Keratinocyte (primary cell): ENCODE results near the gene GCNT1. TPM values are rescaled to one million over a fixed set of nuclear protein-coding genes. Genes with fewer than 3 reads are reported as not detected.

ENCODE experiments used
- DNase-seq: peaks from one replicate; pipeline ENCODE4 v3.0.0-alpha.2; 2011; ENCODE audit warnings: low read depth, missing footprints, low spot score
- FAIRE-seq: peaks from 2 replicates; lab custom pipeline; 2011; peaks lifted over from hg19 to GRCh38; lab: Jason Lieb, UNC
- H2AFZ ChIP-seq: 2 replicates; pipeline ENCODE4 v1.6.0; 2012; ENCODE audit warnings: low read length, control low read depth, inconsistent platforms; ENCODE audit not compliant: control insufficient read depth
- H3K27ac ChIP-seq: 2 replicates; pipeline ENCODE4 v1.5.1; 2011; ENCODE audit warnings: low read length; ENCODE audit not compliant: control insufficient read depth, insufficient read depth
- H3K27me3 ChIP-seq: 3 replicates; pipeline ENCODE4 v1.6.0; 2011; ENCODE audit warnings: low read length; ENCODE audit not compliant: control insufficient read depth, insufficient read depth; ENCODE audit errors: extremely low read depth
- H3K36me3 ChIP-seq, 2 experiments: 2 replicates in 1 of 2; 3 replicates in 1 of 2; pipeline ENCODE4 v1.5.1; 2011; ENCODE audit warnings: low read length in 2 of 2, mild to moderate bottlenecking in 1 of 2; ENCODE audit not compliant: control insufficient read depth in 2 of 2, insufficient read depth in 2 of 2; ENCODE audit errors: extremely low read depth in 1 of 2
- H3K4me1 ChIP-seq: 3 replicates; pipeline ENCODE4 v1.5.1; 2011; ENCODE audit warnings: low read length; ENCODE audit not compliant: control insufficient read depth, insufficient read depth; ENCODE audit errors: extremely low read depth
- H3K4me2 ChIP-seq: 3 replicates; pipeline ENCODE4 v1.6.0; 2011; ENCODE audit warnings: low read depth, low read length; ENCODE audit not compliant: control insufficient read depth, insufficient read depth; ENCODE audit errors: extremely low read depth
- H3K4me3 ChIP-seq, 3 experiments: fragments of 200-600 bp in 1 of 3; sonication (generic) in 1 of 3; 2 replicates in 2 of 3; 3 replicates in 1 of 3; pipeline ENCODE4 v1.5.1; 2011 to 2016; ENCODE audit warnings: low read length in 3 of 3, mild to moderate bottlenecking in 3 of 3, control low read depth in 2 of 3, inconsistent platforms in 1 of 3, low read depth in 1 of 3, mixed read lengths in 1 of 3, mixed run types in 1 of 3, moderate library complexity in 1 of 3; ENCODE audit not compliant: control insufficient read depth in 2 of 3, insufficient read depth in 2 of 3; ENCODE audit errors: extremely low read depth in 1 of 3
- H3K79me2 ChIP-seq: 2 replicates; pipeline ENCODE4 v1.6.0; 2012; ENCODE audit warnings: low read length; ENCODE audit not compliant: control insufficient read depth, insufficient read depth
- H3K9ac ChIP-seq: 3 replicates; pipeline ENCODE4 v1.6.0; 2011; ENCODE audit warnings: low read length; ENCODE audit not compliant: control insufficient read depth, insufficient read depth; ENCODE audit errors: extremely low read depth
- H3K9me1 ChIP-seq: 3 replicates; pipeline ENCODE4 v1.6.0; 2011; ENCODE audit warnings: low read length; ENCODE audit not compliant: control insufficient read depth, insufficient read depth; ENCODE audit errors: extremely low read depth
- H3K9me3 ChIP-seq: 2 replicates; pipeline ENCODE4 v1.5.1; 2012; ENCODE audit warnings: low read depth, low read length; ENCODE audit not compliant: control insufficient read depth
- H4K20me1 ChIP-seq: 3 replicates; pipeline ENCODE4 v1.6.0; 2011; ENCODE audit warnings: low read length; ENCODE audit not compliant: control insufficient read depth, insufficient read depth; ENCODE audit errors: extremely low read depth
- EZH2 ChIP-seq: IDR thresholded peaks from one replicate; pipeline ENCODE4 v1.6.1; 2012; ENCODE audit warnings: inconsistent platforms, mild to moderate bottlenecking, low read length, moderate library complexity
- dilution Hi-C: fragments of 300-500 bp; cut with MboI; formaldehyde crosslinking; loops from one replicate; pipeline ENCODE4 v1.7.0; 2020; ENCODE audit warnings: low sequenced_read_pairs; ENCODE audit not compliant: extremely low pct_ligation_motif_present
- polyA plus RNA-seq, 5 experiments: library from polyadenylated mRNA; depleted of rRNA in 3 of 5; stranded (reverse) in 3 of 5; stranded (forward) in 1 of 5; unstranded in 1 of 5; fragments of >200 nt; gene quantifications; 1 replicate in 1 of 5; 2 replicates in 3 of 5; 3 replicates in 1 of 5; pipeline versions ENCODE4 v1.2.1 to v1.2.3, GENCODE V29; 2011 to 2012; ENCODE audit warnings: missing spikeins in 2 of 5, low read depth in 1 of 5, low replicate concordance in 1 of 5
- TF ChIP-seq, protein P1 (sequence below), 3 experiments: IDR thresholded peaks in 1 of 3; conservative IDR thresholded peaks in 1 of 3; optimal IDR thresholded peaks in 1 of 3; 2 replicates in 2 of 3; 3 replicates in 1 of 3; pipeline versions ENCODE3 to v1.5.1; 2011; ENCODE audit warnings: low read length in 3 of 3, mild to moderate bottlenecking in 3 of 3, moderate library complexity in 2 of 3, control low read depth in 1 of 3, inconsistent platforms in 1 of 3; ENCODE audit not compliant: insufficient read depth in 2 of 3; ENCODE audit errors: extremely low read depth in 1 of 3

GCNT1 gene
- polyA plus RNA-seq, 1 donor (not counting 4 experiments of a cell fraction or from before 2014, with no cell fraction given) = 7.5 TPM

GRCh38 chr9:76451234-76451633 lies 7.7 kb upstream of the GCNT1 start:
- Histone ChIP-seq H3K4me2 (no peak overlapping the region), H3K4me3 (no peak overlapping the region), H3K79me2 (no peaks in the 10 kb centered on the region), H3K9me3 (no peaks in the 10 kb centered on the region), H4K20me1 (no peaks in the 10 kb centered on the region), H3K4me1 (no peaks in the 10 kb centered on the region), H3K9ac (no peak overlapping the region), H3K36me3 (no peaks in the 10 kb centered on the region), H2AFZ (no peak overlapping the region), H3K27me3 (no peaks in the 10 kb centered on the region), H3K9me1 (no peaks in the 10 kb centered on the region), H3K27ac (no peak overlapping the region)
- DNase-seq (no peak), FAIRE-seq (no peak)
- dilution Hi-C loops = no loop called here
- no peak for TF ChIP-seq EZH2
- TF ChIP-seq, protein P1, sequence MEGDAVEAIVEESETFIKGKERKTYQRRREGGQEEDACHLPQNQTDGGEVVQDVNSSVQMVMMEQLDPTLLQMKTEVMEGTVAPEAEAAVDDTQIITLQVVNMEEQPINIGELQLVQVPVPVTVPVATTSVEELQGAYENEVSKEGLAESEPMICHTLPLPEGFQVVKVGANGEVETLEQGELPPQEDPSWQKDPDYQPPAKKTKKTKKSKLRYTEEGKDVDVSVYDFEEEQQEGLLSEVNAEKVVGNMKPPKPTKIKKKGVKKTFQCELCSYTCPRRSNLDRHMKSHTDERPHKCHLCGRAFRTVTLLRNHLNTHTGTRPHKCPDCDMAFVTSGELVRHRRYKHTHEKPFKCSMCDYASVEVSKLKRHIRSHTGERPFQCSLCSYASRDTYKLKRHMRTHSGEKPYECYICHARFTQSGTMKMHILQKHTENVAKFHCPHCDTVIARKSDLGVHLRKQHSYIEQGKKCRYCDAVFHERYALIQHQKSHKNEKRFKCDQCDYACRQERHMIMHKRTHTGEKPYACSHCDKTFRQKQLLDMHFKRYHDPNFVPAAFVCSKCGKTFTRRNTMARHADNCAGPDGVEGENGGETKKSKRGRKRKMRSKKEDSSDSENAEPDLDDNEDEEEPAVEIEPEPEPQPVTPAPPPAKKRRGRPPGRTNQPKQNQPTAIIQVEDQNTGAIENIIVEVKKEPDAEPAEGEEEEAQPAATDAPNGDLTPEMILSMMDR (optimal IDR thresholded peaks at IDR 0.05 in 1 of 3, IDR thresholded peaks at IDR 0.05 in 1 of 3, conservative IDR thresholded peaks at IDR 0.05 in 1 of 3; ENCODE audit: extremely low read depth in 1 of 3, insufficient read depth in 2 of 3, low read length in 3 of 3) = no peak

DNA sequence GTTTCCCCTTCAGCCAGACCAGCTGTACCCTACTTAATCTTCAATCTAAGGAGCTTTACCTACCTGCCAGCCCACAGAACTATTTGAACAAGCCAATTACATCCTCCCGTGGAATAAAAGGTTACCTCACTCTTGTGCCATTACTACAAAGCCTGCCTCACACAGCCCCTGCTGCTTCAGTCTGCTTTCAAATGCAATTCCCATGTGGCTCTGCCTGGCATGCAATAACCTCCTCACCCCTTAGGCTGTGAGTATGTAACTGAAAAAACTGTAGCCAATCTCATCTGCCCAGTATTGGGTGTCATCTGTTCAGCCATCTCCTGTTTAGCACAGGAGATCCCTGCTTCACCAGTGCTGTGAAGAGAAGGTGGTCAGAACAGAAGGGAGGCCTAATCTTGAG lies 6.1 kb upstream of the GCNT1 start:
- no peak overlapping the region for H3K27ac ChIP-seq
- H4K20me1 ChIP-seq = no peaks in the 10 kb centered on the region
- H3K4me1 ChIP-seq = no peaks in the 10 kb centered on the region
- no peak overlapping the region for H2AFZ ChIP-seq
- no peak overlapping the region for H3K4me3 ChIP-seq
- no peaks in the 10 kb centered on the region for H3K9me3 ChIP-seq
- no peak overlapping the region for H3K9ac ChIP-seq
- TF ChIP-seq EZH2 = no peak
- no peaks in the 10 kb centered on the region for H3K36me3 ChIP-seq
- DNase-seq (no peak), FAIRE-seq (no peak)
- H3K4me2 ChIP-seq = no peak overlapping the region
- no peaks in the 10 kb centered on the region for H3K27me3 ChIP-seq
- dilution Hi-C loops = no loop called here
- H3K9me1 ChIP-seq = no peaks in the 10 kb centered on the region
- H3K79me2 ChIP-seq = no peaks in the 10 kb centered on the region

DNA sequence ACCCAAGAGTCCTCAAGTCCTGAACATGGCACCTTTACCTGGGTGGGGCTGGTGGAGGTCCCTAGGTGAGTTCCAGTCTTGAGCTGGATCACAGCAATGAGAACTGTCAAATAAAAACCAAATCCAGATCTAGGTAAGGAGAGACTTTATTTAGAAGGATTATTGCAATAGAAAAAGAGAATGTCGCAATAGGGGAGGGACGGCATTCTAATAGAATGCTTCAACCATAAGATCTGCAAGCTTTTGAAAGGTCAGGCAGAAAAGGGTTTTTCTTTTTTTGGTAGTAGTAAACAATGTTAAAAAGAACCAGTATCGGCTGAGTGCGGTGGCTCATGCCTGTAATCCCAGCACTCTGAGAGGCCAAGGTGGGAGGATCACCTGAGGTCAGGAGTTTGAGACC lies 5.2 kb upstream of the GCNT1 start:
- dilution Hi-C loops = no loop called here
- H3K4me1 ChIP-seq = no peaks in the 10 kb centered on the region
- FAIRE-seq (no peak), DNase-seq (no peak)
- no peak overlapping the region for H3K4me3 ChIP-seq
- no peaks in the 10 kb centered on the region for H3K27me3 ChIP-seq
- no peak overlapping the region for H3K4me2 ChIP-seq
- no peaks in the 10 kb centered on the region for H3K9me3 ChIP-seq
- no peaks in the 10 kb centered on the region for H3K79me2 ChIP-seq
- no peak overlapping the region for H2AFZ ChIP-seq
- no peak overlapping the region for H3K27ac ChIP-seq
- H3K9me1 ChIP-seq = no peaks in the 10 kb centered on the region
- TF ChIP-seq, protein P1 (optimal IDR thresholded peaks at IDR 0.05 in 1 of 3, IDR thresholded peaks at IDR 0.05 in 1 of 3, conservative IDR thresholded peaks at IDR 0.05 in 1 of 3; ENCODE audit: extremely low read depth in 1 of 3, insufficient read depth in 2 of 3, low read length in 3 of 3) = no peak
- TF ChIP-seq EZH2 = no peak
- no peaks in the 10 kb centered on the region for H3K36me3 ChIP-seq
- no peak overlapping the region for H3K9ac ChIP-seq
- no peaks in the 10 kb centered on the region for H4K20me1 ChIP-seq
